Progenitor cell of endocrine pancreas (in vitro differentiated cells): ENCODE data around the gene CNTNAP2. TPM values are rescaled to one million over a fixed set of nuclear protein-coding genes. Genes with fewer than 3 reads are reported as not detected.

ENCODE experiments used
- DNase-seq: peaks from one replicate; pipeline ENCODE4 v3.0.0; 2021; ENCODE audit warnings: low spot score; ENCODE audit not compliant: unreplicated experiment
- H3K27ac Mint-ChIP-seq: 2 replicates; pipeline ENCODE4 v1.8.0; 2021; ENCODE audit warnings: mild to moderate bottlenecking, moderate library complexity, mixed read lengths
- H3K27me3 Mint-ChIP-seq: 2 replicates; pipeline ENCODE4 v1.8.0; 2021; ENCODE audit warnings: mixed read lengths
- H3K36me3 Mint-ChIP-seq: 2 replicates; pipeline ENCODE4 v1.8.0; 2022; ENCODE audit warnings: mixed read lengths; ENCODE audit not compliant: insufficient read depth
- H3K4me1 Mint-ChIP-seq: 2 replicates; pipeline ENCODE4 v1.8.0; 2021; ENCODE audit warnings: low read depth, mixed read lengths
- H3K4me3 Mint-ChIP-seq: 2 replicates; pipeline ENCODE4 v1.8.0; 2021; ENCODE audit warnings: low read depth, mild to moderate bottlenecking, moderate library complexity, mixed read lengths
- H3K9me3 Mint-ChIP-seq: 2 replicates; pipeline ENCODE4 v1.8.0; 2021; ENCODE audit warnings: low read depth, mixed read lengths
- total RNA-seq: library from RNA; stranded (reverse); gene quantifications from 2 replicates; pipeline ENCODE4 v1.2.1, GENCODE V29; 2021
- TF ChIP-seq, protein P1 (sequence below): fragments of 200-600 bp; sonication (generic); IDR thresholded peaks from one replicate; pipeline ENCODE4 v1.5.0; 2021; ENCODE audit warnings: antibody characterized with exemption, mild to moderate bottlenecking; ENCODE audit not compliant: unreplicated experiment

CNTNAP2 gene
- total RNA-seq, 1 donor from 2014 or later = 6.5 TPM

DNA sequence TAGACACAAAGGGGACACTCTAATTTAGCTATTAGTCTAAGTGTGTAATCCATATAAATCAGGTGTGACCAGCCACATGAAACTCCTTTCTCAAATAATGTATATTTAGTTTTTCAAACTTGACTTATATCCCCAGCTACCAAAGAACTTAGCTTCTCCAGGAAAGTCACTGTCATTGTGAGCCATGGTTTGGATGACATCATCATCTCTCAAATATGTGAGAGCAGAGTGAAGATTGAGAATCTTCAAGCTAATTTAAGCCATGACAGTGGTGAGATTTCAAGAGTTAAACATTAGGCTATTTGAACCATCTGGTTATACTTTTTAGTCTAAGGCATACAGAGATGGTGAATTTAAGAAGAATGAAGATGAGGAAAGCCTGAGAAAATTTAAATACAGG is 1165.6 kb downstream of the CNTNAP2 start:
- TF ChIP-seq, protein P1, sequence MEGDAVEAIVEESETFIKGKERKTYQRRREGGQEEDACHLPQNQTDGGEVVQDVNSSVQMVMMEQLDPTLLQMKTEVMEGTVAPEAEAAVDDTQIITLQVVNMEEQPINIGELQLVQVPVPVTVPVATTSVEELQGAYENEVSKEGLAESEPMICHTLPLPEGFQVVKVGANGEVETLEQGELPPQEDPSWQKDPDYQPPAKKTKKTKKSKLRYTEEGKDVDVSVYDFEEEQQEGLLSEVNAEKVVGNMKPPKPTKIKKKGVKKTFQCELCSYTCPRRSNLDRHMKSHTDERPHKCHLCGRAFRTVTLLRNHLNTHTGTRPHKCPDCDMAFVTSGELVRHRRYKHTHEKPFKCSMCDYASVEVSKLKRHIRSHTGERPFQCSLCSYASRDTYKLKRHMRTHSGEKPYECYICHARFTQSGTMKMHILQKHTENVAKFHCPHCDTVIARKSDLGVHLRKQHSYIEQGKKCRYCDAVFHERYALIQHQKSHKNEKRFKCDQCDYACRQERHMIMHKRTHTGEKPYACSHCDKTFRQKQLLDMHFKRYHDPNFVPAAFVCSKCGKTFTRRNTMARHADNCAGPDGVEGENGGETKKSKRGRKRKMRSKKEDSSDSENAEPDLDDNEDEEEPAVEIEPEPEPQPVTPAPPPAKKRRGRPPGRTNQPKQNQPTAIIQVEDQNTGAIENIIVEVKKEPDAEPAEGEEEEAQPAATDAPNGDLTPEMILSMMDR = no peak
- H3K27me3 Mint-ChIP-seq = no peaks in the 10 kb centered on the region
- DNase-seq = no peak
- H3K36me3 Mint-ChIP-seq = no peaks in the 10 kb centered on the region
- peaks cover 11% of the 10 kb centered on the region for H3K4me1 Mint-ChIP-seq
- H3K4me3 Mint-ChIP-seq = no peak overlapping the region
- H3K9me3 Mint-ChIP-seq = no peaks in the 10 kb centered on the region
- H3K27ac Mint-ChIP-seq = no peak overlapping the region

DNA sequence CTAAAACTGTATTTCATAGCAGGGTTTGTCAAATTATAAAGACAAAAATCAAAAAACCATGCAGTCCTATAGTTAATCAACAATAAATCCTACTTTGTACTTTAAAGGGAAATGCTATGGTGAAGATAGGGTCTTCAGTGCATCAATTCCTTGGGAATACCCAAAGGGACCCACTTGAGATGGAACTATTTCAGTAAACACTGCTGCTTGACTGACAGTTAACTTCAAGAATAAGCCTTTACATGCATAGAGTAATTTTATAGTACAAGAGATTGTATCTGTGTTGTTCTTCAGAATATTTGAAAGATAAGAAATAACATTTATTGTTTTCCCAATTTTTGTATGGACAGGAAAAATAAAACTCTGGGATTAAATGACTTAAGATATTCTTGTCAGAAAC is 1179.6 kb downstream of the CNTNAP2 start:
- no peaks in the 10 kb centered on the region for H3K36me3 Mint-ChIP-seq
- no peaks in the 10 kb centered on the region for H3K9me3 Mint-ChIP-seq
- no peaks in the 10 kb centered on the region for H3K27me3 Mint-ChIP-seq
- TF ChIP-seq, protein P1 = no peak
- no peak overlapping the region for H3K4me3 Mint-ChIP-seq
- no peaks in the 10 kb centered on the region for H3K4me1 Mint-ChIP-seq
- no peak for DNase-seq
- H3K27ac Mint-ChIP-seq = no peak overlapping the region

- H3K36me3 Mint-ChIP-seq = no peaks in the 10 kb centered on the region
- no peak for DNase-seq
- no peaks in the 10 kb centered on the region for H3K9me3 Mint-ChIP-seq
- H3K4me3 Mint-ChIP-seq = no peak overlapping the region
- H3K4me1 Mint-ChIP-seq = no peaks in the 10 kb centered on the region
- no peaks in the 10 kb centered on the region for H3K27me3 Mint-ChIP-seq
- H3K27ac Mint-ChIP-seq = no peak overlapping the region
- TF ChIP-seq, protein P1 = no peak
Observed at GRCh38 chr7:147296986-147297385, 1180.4 kb downstream of the CNTNAP2 start.

DNA sequence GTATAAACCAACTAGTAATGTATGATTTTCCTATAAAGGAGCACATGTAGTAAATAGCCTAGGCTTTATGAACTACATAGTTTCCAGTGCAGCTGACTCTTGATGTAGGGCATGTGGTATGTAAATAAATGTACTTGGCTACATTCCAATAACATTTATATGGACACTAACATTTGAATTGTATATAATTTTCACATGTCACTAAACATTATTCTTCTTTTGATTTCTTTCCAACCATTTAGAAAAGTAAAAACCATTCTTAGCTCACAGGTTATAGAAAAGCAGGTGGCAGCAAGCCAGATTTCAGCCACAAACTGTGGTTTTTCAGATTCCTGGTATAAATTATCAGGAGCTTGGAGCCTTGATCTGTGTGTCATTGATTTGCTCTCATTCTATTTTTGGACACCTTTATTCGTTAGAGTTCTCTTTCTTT is 1182.0 kb downstream of the CNTNAP2 start:
- Mint-ChIP-seq H3K36me3 (no peaks in the 10 kb centered on the region), H3K27ac (no peak overlapping the region), H3K4me1 (no peaks in the 10 kb centered on the region), H3K9me3 (no peaks in the 10 kb centered on the region), H3K4me3 (no peak overlapping the region), H3K27me3 (no peaks in the 10 kb centered on the region)
- DNase-seq = no peak
- TF ChIP-seq, protein P1 = no peak

- Mint-ChIP-seq H3K4me1 (no peaks in the 10 kb centered on the region), H3K27me3 (no peaks in the 10 kb centered on the region), H3K9me3 (no peaks in the 10 kb centered on the region), H3K36me3 (no peaks in the 10 kb centered on the region), H3K27ac (no peak overlapping the region), H3K4me3 (no peak overlapping the region)
- TF ChIP-seq, protein P1 = no peak
- DNase-seq = no peak
Observed at GRCh38 chr7:147300293-147300692, 1183.7 kb downstream of the CNTNAP2 start.
